HG02678 (cell line): ENCODE data around the gene FAM81B.

Experiments
- ATAC-seq: cut with Tn5 transposase; IDR thresholded peaks from one replicate; pipeline ENCODE4 v1.9.1; 2021; ENCODE audit warnings: mild to moderate bottlenecking, moderate library complexity; ENCODE audit not compliant: unreplicated experiment

The FAM81B gene

DNA sequence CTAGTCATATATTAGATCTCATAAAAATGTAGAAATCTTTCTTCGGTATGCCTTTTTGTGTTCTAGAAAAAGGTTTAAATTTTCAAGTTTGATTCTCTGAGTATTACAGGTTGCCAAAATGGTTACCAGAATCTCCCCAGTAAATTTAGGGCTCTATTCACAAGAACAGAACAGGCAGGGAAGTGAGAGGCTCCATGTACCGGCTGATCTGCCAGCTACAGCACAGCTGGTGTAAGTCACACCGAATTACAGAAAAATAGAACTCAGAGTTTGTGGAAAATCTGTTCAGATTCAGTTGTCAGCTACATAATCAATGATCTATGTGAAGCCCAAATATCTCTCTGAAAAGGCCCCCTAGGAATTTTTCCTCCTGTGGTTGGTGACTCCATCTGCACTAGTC lies 10.5 kb downstream of the FAM81B start:
- ATAC-seq, result no peak

DNA sequence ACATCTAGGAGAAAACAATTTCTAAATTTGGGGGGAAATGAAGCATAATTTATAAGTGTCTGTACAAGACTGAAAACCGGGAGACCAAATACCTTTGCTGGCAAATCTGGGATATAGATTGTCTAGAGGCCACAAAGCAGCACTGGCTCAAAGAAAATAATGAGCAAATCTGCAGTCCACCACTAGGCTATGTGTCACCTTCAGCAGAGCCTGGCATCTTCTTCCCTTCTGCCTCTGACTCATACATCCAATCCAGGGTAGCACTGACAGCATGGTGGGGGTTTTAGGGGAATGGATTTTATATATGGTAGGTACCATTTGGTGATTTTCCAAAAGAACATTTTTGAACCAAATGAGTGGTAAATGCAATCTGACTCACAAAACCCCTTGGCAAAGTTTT lies 12.8 kb downstream of the FAM81B start:
- no peak for ATAC-seq

DNA sequence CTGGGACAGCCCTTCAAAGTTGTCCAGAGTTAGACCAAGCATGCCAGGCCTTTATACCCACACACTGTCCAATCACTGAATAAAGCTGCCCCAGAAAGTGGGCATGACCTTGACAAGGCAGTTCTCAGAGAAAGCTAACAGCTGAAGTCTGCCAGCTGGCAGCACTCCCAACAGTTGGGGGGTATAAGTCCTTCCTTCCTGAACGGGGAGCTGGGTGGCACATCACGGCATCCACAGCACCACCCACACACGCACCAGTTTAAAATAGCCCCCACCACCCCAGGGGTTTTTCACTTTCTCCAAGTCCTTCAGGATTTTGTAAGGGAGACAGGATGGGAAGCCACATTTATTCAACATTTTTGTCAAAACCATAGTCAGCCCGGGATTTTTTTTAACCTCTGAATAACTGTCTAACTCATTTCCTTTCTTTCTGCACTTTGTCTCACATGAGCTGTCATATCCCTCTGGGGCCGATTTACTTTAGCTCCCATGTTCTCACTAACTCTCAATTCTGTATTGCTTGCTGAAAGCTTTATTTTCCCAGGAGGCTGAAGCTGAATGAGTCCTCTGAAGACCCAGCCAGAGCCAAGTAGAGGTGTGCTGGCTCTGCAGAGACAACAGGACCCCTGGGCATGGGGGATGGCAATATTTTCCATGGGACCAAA lies 15.4 kb downstream of the FAM81B start:
- ATAC-seq, result no peak

DNA sequence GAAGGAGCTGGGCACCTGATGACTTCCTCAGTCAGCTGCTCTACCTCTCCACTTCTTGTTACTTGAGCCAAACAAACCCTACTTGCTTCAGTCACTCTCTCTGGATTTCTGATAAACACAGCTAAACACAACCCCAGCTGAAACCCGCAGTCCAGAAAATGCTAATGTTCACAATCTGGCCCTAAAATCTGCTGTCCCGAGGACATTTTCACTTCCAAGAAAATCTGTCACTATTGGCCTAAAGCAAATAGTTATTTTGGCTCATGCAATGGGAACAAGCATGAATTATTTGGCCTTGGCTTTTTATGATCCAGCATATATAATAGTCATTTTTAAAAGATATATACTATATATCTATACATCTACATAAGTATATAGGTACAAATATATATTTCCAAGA lies 19.1 kb downstream of the FAM81B start:
- ATAC-seq, result no peak

DNA sequence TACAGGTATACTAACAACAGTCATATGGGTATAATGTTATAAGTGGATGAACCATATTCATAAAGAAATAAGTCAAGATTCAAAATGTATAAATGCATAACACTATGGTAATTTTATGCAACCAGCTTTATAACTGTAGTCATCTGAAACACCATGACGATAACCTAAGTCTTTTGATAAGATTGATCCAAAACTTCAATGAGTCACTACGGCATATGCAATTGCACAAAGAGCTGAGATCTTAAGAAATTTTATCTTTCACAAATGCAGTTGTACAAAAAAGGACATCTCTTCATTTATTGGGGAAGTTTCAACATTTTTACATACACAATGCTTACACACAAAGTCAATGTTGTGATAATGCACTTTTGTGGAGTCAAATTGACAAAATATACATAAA lies 20.3 kb downstream of the FAM81B start:
- ATAC-seq, result no peak

DNA sequence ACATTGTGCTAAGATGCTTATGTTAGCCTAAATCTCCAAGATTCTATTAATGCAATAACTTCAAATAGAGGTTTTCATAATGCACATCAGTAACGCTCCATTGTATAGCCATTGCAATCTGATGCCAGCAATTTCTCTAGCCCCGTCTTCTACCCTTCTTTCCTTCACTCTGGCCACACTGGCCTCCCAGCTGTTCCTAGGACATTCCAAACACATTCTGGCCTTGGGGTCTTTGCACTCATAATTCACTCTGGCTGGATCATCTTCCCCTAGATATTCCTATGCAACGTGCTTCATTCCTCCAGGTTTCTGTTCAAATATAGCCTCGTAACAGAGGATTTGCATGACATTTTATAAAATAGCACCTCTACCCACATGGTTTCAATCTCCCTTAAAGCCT lies 23.3 kb downstream of the FAM81B start:
- ATAC-seq, result no peak

DNA sequence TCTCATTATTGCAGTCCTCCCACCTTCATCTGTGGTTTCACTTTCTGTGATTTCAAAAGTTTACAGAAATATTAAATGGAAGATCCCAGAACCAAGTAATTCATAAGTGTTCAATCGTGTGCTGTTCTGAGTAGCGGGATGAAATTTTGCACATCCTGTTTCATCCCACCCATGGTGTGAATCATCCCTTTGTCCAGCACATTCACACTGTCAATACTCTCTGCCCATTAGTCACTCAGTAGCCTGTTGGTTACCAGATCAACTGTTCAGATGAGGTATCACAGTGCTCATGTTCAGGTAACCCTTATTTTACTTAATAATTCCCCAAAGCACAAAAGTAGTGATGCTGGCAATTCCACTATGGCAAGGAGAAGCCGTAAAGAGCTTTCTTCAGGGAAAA lies 26.8 kb downstream of the FAM81B start:
- ATAC-seq, result no peak

DNA sequence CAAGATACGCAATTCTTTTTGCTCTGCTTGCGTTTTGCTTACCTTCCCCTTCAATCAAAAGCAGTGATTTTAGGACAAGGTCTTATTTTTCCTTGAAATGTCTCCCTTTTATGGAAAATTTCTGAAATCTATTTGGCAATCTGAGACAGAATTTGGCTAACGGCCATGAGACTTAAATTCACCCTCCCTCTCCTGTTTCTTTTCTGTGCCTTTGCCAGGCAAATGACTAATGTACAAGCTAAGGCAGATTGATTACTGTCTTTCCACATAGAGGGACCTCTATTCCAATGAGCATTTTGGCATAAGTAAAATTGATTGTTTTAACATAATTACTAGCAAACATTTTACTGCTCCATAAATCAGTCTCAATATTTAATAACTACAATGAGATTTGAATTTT lies 31.7 kb downstream of the FAM81B start:
- ATAC-seq, result no peak

DNA sequence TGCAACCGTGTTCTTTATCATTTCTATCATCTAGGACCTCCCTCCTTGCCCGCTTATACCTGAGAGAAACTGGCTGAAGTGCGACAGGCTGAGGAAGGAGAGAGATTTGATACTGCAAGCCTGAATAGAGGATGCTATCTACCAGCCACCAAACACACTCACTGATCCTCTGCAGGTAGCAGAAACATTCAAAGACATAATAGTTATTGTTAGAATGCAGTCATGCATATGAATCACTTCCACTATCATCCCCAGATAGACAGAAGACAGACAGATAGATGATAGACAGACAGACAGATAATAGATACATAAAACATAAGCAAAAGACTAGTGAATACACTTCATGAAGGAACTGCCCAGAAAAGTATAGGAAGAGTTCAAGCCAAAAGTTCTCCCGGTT lies 32.9 kb downstream of the FAM81B start:
- no peak for ATAC-seq

DNA sequence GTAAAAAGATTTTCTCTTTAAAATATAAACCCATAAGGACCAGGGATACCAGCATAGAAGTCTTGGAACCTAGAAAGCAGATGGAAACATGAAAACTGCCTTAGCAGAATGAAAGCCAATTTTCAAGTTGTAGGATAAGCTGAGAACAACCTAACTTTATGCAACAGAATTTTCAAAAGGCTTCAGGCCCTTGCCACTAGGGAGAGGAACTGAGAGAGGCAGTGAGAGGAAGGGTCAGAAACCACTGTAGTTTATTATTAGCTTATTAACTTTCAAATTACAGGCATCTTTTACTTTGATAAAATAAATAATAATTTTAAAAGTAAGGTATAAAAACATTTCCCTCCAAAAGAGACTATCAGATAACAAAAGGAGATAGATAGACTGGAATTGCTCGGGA lies 33.4 kb downstream of the FAM81B start:
- ATAC-seq, result peak; percentile 73

DNA sequence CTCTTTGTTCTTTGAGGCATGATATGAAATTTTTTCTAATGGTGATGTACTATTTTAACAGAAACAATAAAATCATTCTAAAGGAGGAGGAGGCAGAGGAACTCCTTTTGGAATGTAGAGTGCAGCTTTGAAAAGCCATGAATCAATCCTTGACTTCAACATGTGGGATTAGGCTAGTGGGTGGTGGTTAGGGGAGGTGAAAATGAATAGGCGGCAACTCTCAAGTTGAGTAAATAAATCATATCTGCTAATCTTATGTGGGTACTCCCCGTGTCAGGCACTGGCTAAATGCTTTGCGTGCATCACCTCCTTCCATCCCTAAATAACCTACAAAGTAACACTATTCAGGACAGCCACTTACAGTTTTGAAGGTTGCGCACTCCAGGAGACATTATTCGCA lies 35.1 kb downstream of the FAM81B start:
- no peak for ATAC-seq

DNA sequence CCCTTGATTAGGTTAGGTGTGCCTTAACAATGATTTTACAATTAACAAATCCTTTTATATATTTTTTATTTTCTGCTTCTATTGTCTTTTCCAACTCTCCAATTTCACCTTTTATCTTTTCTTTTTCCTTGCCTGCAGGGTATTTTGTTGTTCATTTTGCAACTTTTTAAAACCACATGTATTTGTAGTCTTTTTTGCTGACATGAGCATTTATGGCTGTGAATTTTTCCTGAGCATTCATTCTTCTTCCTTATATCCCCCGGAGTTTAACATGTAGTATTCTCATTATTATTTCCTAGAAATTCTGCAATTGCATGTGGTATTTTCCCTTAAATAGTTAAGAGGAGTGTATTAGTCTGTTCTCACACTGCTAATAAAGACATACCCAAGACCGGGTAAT lies 41.6 kb downstream of the FAM81B start:
- ATAC-seq, result no peak

DNA sequence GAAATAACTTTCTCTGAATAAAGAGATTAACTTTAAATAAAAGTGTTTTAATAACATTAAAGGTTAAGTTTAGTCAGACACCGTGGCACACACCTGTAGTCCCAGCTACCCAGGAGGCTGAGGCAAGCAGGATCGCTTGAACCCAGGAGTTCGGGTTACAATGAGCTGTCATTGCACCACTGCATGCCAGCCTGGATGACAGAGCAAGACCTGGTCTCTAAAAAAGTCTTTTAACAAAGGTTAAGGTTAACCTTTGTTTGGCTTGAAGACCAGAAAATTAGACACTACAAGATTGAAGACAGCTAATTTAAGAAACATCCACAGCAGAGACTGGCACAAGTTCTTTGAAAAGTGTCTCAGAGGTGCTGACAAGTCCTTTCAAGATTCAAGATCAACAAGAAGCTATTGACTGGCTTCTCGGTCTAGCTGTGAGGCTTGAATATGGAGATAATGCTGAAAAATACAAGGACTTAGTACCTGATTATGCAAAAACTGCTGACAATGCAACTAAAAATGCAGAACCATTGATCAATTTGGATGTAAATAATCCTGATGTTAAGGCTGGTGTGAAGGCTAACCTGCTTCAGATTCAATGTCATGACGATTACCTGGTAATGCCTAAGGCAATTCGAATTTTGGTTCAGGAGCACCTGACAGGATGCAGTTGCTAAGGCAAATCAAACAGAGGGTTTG lies 48.8 kb downstream of the FAM81B start:
- ATAC-seq, result no peak

DNA sequence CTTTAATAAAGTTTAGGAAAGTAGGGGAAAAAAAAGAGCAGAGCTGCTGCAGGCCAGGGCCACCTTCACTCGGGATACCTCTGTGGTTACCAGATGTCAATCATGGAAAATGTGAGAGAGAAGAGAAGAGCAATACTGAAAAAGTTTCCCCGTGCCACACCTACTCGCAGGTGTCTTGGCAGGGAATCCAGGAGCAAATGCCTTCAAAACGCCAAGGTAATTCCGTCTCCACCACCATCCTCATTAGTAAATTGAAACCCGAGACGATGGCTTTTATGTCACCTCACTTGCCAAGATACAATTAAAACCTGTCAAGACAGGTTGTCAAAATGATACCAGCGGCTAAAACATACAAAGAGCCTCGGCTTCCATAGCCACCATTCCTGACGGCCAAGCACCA lies 49.7 kb downstream of the FAM81B start:
- ATAC-seq, result no peak

DNA sequence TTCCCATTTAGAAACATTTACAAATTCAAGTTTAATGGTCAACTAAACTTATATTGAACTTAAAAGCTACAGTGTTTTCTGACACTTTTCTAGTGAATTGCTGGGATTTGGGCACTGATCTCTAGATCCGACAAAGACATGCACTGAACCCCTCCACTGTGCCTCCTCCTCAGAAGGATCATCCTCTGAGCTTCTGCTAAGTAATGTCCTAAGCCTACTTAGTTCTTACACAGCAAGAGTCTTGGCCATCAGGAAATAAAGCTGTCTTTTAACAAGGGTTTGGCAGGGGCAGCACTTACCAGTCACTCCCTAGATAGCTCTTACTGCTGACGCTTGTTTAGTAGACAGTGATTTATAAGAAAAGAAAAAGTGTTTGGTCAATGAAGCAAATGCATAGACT lies 50.5 kb downstream of the FAM81B start:
- no peak for ATAC-seq

DNA sequence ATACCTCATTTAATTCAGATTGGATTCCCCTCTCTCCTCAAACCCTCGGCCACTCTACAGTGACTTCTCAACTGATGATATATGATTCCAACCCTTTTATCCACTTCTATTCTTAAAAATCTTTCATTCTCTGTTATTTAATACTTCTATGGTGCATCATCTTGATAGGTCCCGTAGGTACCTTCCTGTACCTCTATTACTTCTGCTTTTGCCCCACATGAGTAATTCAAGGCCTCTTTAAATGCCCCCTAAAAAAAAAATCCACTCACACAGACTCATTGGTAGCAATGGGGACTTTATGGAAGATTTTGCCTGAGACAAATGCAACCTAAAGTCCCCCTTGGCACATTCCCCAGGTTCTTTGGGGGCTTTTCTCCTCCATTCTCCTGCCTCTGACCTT lies 54.3 kb downstream of the FAM81B start:
- ATAC-seq, result no peak

DNA sequence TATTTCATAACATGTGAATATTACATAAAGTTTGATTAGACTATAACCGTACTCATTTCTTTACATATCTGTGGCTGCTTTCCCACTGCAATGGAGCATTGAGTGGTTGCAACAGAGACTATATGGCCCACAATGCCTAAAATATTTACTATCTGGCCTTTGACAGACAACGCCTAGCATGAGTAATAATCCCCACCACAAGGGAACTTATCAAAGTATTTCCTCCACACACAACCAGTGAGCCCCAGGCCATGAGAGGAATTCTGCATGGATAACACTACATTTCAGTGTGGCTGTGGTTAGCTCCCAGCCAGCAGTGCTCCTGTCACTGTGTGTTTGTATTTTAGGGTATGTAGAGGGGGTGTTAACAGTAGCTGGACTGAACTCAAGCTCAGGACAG lies 54.8 kb downstream of the FAM81B start:
- no peak for ATAC-seq

DNA sequence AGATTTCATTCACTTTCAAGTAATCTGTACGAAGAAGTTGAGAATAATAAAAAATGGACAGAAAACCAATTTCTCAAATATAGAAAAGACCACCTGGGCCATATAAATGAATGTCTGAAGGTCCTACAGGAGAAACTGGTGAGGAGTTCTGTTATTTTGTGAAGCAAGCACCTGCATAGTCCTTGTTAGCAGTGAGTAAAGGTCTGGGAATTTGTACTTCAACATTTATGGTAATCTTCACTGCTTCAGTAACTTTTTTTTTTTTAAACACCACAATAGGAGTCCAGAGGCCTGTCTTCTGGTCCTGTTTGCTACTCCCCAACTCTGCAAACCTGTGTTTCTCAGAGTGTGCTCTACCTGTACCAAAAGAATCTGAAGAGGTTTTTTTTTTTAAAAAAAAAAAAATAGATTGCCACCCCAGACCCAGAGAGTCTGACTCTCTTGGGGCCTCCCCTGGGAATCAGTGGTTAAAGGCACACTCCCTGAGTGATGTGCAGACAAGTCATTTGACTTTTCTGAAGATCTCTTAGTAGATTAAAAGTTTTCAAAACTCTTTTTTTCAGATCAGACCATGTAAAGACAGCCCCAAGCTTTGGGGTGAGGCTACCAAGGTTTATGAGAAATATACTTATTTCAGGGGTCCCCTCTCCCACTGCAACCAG lies 55.5 kb downstream of the FAM81B start:
- no peak for ATAC-seq

DNA sequence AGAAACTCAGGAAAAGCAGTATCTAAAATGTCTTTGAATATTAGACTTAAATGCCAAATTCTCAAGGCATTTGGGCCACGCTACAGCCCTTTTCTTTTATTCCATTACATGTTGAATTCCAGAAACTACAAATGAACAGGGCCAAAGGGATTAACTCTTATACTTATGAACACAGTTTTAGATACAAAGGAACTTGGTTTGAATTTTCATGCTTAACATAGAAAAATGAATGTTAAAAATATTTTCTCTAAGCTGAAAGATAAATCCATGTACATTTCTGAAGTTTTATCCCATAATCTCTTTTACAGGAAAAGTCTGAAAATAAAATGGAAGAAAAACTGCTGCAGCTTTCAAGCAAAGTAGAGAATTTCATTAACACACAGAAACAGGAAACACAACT lies 56.8 kb downstream of the FAM81B start:
- ATAC-seq, result no peak

DNA sequence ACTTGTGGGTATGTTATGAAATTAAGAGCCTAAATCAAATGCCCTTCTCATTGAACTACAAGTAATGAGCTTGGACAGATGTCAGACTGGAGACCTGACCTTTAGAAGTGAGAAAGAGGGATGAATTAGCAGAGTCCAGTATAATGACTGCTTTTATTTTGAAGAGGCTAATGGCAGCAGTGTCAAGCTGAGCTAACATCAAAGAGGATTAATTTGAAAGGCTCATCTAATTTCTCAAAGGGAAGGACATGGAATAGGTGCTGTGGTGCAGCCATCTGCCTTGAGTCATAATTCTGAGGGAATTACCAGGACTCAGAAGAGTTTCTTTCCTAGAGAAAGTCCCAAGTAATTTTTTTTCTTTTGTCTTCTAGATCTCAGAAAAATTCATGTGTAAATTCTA lies 57.6 kb downstream of the FAM81B start:
- no peak for ATAC-seq

DNA sequence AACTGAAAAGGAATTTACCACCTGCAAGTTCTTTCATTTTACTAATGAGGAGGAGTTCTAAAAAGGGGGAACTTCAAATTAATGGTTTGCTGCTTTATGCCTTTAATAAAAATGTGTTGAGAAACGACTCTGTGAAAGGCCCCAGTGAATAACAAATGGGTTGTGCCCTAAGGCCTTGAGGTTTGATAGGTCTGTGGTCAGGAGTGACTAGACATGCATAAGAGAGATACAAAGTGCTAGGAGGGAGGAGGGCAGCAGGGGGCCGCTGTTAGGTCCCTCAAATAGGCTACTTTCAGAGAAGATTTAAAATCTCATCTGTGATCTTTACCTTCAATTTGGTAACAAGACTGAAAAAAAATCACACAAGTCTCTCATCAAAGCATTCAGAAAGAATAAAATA lies 58.3 kb downstream of the FAM81B start:
- no peak for ATAC-seq

DNA sequence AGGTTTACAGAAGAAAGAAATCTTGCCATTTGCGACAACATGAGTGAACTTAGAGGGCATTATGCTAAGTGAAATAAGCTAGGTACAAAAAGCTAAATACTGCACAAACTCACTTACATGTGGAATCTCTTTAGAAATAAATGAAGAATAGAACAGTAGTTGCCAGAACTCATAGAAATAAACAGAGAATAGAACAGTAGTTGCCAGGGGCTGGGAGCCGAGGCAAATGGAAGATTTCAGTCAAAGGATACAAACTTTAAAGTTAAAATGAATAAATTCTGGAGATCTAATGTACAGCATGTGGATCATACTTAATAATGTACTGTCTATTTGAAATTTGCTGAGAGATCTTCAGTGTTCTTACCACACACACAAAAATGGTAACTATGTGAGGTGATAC lies 63.4 kb downstream of the FAM81B start:
- no peak for ATAC-seq
